Jurkat, Clone E6-1 (cell line): Measurements from ENCODE around the gene ZDHHC11. TPM values are rescaled to one million over a fixed set of nuclear protein-coding genes. Genes with fewer than 3 reads are reported as not detected.

Source experiments
- DNase-seq: peaks from one replicate; pipeline ENCODE4 v3.0.0-alpha.2; 2011; ENCODE audit warnings: low read depth, low spot score
- H3K4me3 ChIP-seq: 2 replicates; pipeline ENCODE4 v1.5.1; 2011; ENCODE audit warnings: mild to moderate bottlenecking, low read length, control low read depth, moderate library complexity
- polyA plus RNA-seq: library from polyadenylated mRNA; unstranded; fragments of >200 nt; gene quantifications from one replicate; pipeline ENCODE4 v1.2.1, GENCODE V29; 2012; ENCODE audit warnings: missing spikeins; ENCODE audit not compliant: insufficient read length, insufficient read depth

ZDHHC11 gene
- polyA plus RNA-seq = 4.1 TPM

- DNase-seq = no peak
- no peak within 1 kb of the TSS for H3K4me3 ChIP-seq
These were observed at the start of gene ZDHHC11 for GRCh38 chr5:850511-851006. Gene ZDHHC11, minus strand, starts transcription at chr5:850986. Its CDS starts 384 bp downstream, at chr5:850602.

GRCh38 chr5:893711-894110 is 42.9 kb upstream of the ZDHHC11 start:
- peak overlapping the region; percentile 96 for H3K4me3 ChIP-seq
- peak; percentile 36 for DNase-seq

DNA sequence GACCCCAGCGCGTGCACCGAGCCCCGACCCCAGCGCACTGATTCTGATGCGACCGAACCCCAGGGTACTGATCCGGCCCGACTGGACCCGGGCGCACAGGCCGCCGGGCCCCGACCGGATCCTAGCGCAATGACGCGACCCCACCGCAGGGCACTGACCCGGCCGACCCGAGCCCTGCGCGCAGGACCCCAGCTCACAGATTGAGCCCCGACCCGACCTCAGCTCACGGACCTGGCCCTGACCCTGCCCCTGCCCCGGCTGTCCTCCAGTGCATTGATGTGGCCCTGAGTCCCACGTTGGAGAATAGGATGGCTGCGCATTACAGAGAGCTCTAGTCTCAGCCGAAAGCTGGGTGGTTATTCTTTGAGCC is 42.3 kb upstream of the ZDHHC11 start:
- DNase-seq = no peak
- H3K4me3 ChIP-seq = peak overlapping the region; percentile 96

DNA sequence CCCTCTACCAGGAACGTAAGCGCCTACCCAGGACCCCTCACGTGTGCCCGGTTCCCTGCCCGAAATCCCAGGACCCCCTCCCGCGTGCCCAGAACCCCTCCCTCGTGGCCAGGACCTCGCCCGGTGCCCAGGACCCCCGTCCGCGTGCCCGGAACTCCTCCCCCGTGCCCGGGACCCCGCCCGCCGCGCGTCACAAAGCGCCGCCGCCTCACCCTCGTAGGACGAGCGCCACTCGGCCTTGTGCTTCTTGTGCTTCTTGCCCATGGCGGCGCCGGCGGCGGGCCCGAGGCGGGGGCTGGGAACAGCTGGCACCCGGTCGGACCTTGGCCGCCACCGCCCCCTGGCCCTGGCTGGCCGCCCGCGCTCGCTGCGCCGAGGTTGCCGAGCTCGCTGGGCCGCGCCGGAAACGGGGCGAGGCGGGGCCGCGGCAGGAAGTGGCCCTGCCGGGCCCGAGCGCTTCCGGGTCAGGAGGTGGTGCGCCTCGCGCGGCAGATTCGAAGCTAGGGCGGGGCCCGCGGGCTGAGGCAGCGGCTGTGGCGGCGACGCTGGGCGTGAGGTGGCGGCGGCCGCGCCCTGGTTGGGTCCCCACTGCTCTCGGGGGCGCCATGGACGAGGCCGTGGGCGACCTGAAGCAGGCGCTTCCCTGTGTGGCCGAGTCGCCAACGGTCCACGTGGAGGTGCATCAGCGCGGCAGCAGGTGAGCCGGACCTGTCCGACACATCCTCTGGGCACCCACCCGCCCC is 41.8 kb upstream of the ZDHHC11 start, which contains the start of the genes BRD9 and TRIP13:
Gene BRD9 (minus strand): TSS at position 408 of the 743 bp plus-strand sequence. CDS start 144 bp downstream, at position 264.
Gene TRIP13 (plus strand): TSS at position 491 of the 743 bp plus-strand sequence. CDS start 115 bp downstream, at position 606.
- peak; percentile 76 for DNase-seq
- H3K4me3 ChIP-seq = peak within 1 kb of the TSS; percentile 96

GRCh38 chr5:891837-892393 is 41.1 kb upstream of the ZDHHC11 start:
- no peak for DNase-seq

GRCh38 chr5:891117-891836 is 40.5 kb upstream of the ZDHHC11 start:
- DNase-seq = no peak
- H3K4me3 ChIP-seq = peak overlapping the region; percentile 96

More at GRCh38 chr5:891837-892393, 41.1 kb upstream of the ZDHHC11 start:
- H3K4me3 ChIP-seq = peak overlapping the region; percentile 96

DNA sequence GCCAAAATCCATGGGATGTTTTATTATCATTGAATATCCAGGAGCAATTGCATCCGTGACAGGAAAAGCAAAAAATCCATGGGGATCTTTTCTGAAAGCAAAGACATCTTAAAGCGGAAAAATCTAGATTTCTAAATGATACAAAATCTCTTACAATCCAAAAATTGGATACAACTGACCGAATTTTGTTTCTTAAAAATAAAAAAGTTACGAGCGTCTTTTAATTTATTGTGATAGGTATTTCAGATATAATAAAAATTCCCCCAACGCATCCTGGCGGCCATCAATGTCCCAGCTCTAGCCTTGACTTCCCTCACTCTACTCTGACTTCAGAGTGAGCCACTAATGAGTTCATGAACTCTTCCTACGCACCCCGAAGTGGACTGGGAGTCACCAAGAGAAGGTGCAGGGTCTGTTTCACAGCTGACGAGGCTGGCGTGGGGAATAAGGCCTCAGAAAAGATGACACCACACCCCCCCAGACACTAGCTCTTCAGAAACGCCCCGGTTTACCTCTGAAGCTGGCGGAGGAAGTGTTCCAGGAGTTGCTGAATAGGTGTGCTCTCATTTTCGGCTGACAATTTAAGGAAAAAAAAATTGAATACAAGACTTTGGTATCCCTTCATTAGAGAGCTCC is 38.4 kb upstream of the ZDHHC11 start:
- DNase-seq = no peak
- no peak overlapping the region for H3K4me3 ChIP-seq

DNA sequence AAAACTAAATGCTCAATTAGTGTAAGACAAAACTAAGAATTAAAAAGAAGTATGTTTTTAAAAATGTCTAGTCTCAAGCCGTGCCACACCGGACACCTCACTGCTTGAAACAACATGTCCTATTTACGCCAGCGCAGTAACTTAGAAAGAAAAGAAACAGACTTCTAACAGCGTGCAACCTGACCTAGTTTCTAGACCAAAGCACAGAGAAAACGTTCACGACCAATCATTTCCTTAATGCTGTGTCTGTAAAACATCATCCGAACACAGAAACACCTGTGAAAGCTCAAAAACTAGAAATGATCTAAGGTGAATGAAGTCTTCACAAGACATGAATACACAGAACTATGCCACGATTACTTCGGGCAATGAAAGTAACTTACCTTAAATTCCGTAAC is 37.9 kb upstream of the ZDHHC11 start:
- H3K4me3 ChIP-seq = no peak overlapping the region
- DNase-seq = no peak

GRCh38 chr5:887947-888637 is 37.3 kb upstream of the ZDHHC11 start:
- H3K4me3 ChIP-seq = no peak overlapping the region
- no peak for DNase-seq

- no peak overlapping the region for H3K4me3 ChIP-seq
- DNase-seq = no peak
These were observed 36.0 kb upstream of the ZDHHC11 start for GRCh38 chr5:886716-887325.

DNA sequence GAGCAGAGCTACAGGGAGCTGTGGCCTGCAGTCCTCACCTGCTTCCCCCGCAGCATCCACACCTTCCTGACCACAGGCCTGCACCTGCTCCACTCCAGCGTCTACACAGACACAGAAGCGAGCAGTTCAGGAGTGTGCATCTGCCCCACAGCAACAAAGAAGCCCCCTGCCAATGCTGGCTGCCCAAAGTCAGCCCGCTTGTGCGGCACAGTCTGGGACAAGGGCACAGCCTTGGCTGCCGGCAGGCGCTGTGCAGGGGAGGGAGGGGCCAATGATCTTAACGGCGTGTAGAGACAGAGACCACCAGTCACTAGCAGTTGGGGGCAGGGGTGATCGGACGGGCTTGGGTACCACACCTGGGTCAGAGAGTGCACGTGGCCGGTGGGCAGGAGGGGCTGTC is 35.2 kb upstream of the ZDHHC11 start:
- no peak overlapping the region for H3K4me3 ChIP-seq
- no peak for DNase-seq

DNA sequence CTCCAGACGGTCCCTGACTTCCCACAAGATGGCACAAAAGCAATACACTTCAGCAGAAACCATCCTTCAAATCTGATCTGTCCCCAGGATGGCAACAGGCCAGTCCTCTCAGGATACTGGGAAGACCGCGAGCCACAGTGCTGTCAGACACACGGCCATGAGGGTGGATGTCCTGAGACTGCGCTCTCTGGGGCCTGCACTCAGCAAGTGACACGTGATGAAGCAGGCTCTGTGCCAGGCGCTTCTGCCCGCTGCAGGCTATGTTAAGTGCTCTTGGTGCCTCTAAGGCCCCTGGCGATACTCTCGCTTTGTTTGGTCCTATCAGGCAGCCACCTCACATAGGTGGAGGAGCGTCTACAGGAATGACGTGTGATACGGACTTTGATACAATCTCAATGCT is 34.7 kb upstream of the ZDHHC11 start:
- no peak overlapping the region for H3K4me3 ChIP-seq
- no peak for DNase-seq

- no peak overlapping the region for H3K4me3 ChIP-seq
- DNase-seq = no peak
These were observed 34.3 kb upstream of the ZDHHC11 start for GRCh38 chr5:885127-885442.

DNA sequence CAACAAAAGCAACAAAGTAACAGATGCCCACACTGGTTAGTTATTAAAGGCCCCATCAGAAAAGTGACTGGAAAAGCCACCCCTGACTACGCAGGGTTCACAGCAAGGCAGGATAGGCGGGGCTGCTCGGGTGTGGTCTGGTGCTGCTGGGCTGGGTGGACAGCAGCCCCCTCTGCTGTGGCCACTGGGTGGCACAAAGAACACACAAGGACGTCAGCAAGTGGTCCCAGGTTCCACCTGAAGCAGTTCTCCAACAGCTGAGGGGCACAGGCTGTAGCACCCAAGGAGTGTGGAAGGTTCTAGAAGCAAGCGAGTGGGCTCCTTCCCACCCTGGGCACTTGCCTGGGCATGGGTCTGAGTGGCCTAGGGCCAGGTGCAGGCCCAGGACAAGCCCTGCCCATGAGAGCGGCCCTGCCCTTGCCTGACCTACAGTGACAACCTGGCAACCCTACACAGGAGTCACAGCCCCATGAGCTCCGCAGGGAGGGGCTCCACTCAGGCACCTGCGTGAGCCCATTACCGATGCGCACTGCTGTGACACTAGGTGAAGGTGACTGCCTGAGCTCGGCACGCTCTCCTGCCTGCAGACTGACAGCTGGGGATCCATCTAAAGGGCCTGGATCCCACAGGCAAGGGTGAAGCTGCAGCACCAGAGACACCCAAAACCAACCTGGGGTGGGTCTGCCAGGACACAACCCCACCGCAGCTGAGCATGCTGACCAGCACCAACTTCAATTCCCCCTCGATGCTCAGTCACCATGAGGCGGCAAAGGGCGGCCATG is 33.8 kb upstream of the ZDHHC11 start:
- no peak for DNase-seq
- no peak overlapping the region for H3K4me3 ChIP-seq

GRCh38 chr5:883475-884181 is 32.8 kb upstream of the ZDHHC11 start:
- DNase-seq = no peak
- no peak overlapping the region for H3K4me3 ChIP-seq

DNA sequence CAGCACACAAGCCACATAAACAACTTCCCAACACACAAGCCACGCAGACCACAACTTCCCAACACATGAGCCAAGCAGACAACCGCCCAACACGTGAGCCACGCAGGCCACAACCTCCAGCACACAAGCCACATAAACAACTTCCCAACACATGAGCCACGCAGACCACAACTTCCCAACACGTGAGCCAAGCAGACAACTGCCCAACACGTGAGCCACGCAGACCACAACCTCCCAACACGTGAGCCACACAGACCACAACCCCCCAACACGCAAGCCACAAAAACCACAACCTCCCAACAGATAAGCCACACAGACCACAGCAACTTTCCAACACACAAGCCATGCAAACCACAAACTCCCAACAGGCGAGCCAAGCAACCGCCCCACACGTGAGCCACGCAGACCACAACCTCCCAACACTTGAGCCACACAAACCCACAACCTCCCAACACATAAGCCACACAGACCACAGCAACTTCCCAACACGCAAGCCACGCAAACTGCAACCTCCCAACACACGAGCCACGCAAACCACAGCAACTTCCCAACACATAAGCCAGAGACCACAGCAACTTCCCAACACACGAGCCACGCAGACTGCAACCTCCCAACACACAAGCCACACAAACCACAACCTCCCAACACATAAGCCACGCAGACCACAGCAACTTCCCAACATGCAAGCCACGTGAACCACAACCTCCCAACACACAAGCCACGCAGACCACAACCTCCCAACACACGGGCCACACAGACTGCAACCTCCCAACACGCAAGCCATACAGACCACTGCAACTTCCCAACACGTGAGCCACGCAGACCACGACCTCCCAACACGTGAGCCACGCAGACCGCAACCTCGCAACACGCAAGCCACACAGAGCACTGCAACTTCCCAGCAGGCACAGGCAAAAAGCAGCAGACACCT is 31.7 kb upstream of the ZDHHC11 start:
- DNase-seq = peak; percentile 37
- H3K4me3 ChIP-seq = no peak overlapping the region
